ENCODE data around the gene SAMD9.
A peak's percentile ranks its signal among the peaks of the same experiment; 100 is the strongest.
"Not testable (repeated sequence)": the region's sequence is repeated elsewhere in the genome, so short reads cannot be mapped to it uniquely, and the experiment has no call there.

SAMD9 gene

GRCh38 chr7:93117852-93118530 lies at the start of gene SAMD9:
Gene SAMD9, minus strand, starts transcription at chr7:93117979. Its CDS starts 11,882 bp downstream, at chr7:93106097.
- peak; percentile 85 for DNase-seq

GRCh38 chr7:93165447-93165846 lies 47.7 kb upstream of the SAMD9 start:
- DNase-seq, result peak; percentile 49

GRCh38 chr7:93164766-93165165 lies 47.0 kb upstream of the SAMD9 start:
- DNase-seq, result no peak

- no peak for DNase-seq
Observed at GRCh38 chr7:93161181-93161762, 43.5 kb upstream of the SAMD9 start.

- no peak for DNase-seq
Observed at GRCh38 chr7:93160410-93160809, 42.6 kb upstream of the SAMD9 start.

GRCh38 chr7:93159490-93159889 lies 41.7 kb upstream of the SAMD9 start:
- no peak for DNase-seq

GRCh38 chr7:93156884-93157283 lies 39.1 kb upstream of the SAMD9 start:
- DNase-seq, result no peak

GRCh38 chr7:93150200-93150835 lies 32.5 kb upstream of the SAMD9 start:
- no peak for DNase-seq

- no peak for DNase-seq
Observed at GRCh38 chr7:93148727-93149126, 30.9 kb upstream of the SAMD9 start.

- peak; percentile 53 for DNase-seq
Observed at GRCh38 chr7:93148144-93148543, 30.4 kb upstream of the SAMD9 start, which contains the start of gene SAMD9L. Gene SAMD9L, minus strand, starts transcription at chr7:93148385. Its CDS starts 12,414 bp downstream, at chr7:93135971.

GRCh38 chr7:93147363-93147762 lies 29.6 kb upstream of the SAMD9 start:
- peak; percentile 64 for DNase-seq

- no peak for DNase-seq
Observed at GRCh38 chr7:93146472-93147141, 28.8 kb upstream of the SAMD9 start.

GRCh38 chr7:93146036-93146435 lies 28.3 kb upstream of the SAMD9 start:
- no peak for DNase-seq

- DNase-seq, result peak; percentile 5
Observed at GRCh38 chr7:93145354-93145753, 27.6 kb upstream of the SAMD9 start.

GRCh38 chr7:93142127-93142526 lies 24.3 kb upstream of the SAMD9 start:
- DNase-seq, result no peak

GRCh38 chr7:93140582-93141191 lies 22.9 kb upstream of the SAMD9 start:
- DNase-seq, result no peak

GRCh38 chr7:93138576-93138975 lies 20.8 kb upstream of the SAMD9 start:
- no peak for DNase-seq

GRCh38 chr7:93133005-93133404 lies 15.2 kb upstream of the SAMD9 start:
- no peak for DNase-seq

GRCh38 chr7:93132216-93132615 lies 14.4 kb upstream of the SAMD9 start:
- DNase-seq, result no peak

GRCh38 chr7:93126954-93127353 lies 9.2 kb upstream of the SAMD9 start:
- DNase-seq, result not testable (repeated sequence)

- DNase-seq, result not testable (repeated sequence)
Observed at GRCh38 chr7:93123532-93123931, 5.8 kb upstream of the SAMD9 start.

- no peak for DNase-seq
Observed at GRCh38 chr7:93120592-93121549, 3.1 kb upstream of the SAMD9 start.
